ENCODE measurements around the gene F2R.

The F2R gene

DNA sequence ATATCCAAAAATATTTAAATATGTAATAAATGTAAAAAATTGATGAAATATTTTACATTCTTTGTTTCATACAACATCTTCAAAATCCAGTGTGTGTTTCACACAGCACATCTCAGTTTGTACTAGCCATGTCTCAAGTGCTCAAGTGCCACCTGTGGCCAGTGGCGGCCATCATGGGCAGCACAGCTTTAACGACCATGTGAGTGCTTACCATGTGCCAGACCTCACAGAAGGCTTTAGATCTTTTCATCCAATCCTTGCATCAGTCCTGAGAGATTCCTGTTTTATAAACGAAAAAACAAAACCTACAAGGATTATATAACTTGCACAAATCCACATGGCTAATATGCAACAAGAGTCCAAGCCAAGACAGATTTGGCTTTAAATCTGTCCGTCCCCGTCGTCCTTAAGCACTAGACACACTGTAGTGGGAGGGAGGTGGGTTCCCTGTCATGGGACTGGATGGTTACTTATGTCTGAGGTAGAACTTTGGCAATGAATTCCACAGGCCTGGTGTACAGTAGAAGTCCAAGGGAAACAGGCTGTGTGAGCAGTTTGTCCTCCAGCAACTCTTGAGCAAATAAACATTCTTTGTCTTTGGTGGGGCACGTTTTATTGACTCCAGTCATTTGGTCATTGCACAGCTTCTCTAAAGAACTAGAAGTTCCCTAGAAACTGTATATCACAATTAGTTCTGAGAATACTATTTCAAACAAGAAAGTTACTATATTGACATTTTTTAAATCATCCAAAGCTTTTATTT is 25.0 kb upstream of the F2R start:
- no peak for DNase-seq

DNA sequence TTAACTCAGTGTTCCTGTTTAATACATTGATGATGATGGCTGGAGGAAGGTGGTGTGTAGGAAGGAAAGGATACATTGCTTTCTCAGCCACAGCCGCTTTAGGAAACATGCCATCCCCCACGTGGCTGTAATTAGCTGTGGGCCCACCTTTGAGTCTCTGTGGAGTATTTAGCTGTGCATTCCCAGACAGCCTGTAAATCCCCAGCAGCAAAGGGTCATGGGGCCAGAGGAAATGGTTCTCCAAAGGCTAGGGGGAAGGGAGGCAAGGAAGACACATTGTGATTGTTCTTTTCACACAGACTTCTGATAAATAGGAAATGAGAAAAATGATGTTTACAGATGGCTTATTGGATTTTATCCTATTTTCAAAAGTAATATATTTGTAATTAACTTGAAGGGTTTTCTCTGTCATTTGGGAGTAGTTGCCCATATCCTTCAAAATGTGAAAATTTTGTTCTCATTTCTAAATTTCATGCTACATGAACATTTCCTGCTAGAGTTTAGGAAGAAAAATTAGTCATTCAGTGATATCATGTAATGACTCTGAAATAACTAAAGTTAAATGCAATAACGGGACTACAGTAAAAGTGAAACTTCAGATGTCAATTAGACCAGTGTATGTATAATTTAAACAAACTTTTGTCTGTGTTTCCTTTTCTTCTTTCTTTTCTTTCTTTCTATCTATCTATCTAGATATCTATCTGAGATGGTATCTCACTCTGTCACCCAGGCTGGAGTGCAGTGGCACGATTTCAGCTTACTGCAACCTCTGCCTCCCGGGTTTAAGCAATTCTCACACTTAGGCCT is 24.3 kb upstream of the F2R start:
- DNase-seq = no peak

- no peak for DNase-seq
Observed at GRCh38 chr5:76692274-76692540, 23.7 kb upstream of the F2R start.

DNA sequence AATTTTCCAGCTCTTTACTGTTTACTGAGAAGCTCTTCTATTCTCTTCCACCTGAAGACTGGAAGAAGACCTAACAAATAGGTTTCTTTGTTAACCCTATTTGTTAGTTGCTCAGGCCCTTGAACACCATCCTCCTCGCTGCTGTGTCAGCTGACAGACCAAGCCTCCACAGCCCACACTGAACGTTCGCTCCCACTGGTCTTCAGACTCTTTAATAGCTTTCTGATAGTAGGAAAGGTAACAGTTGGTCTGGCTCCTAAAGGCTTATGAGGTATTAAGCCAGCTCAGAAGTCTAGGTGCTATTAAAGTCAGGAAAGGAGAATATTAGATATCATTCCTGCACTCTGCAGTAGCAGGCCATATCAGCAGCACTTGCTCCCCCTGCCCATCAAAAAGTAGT is 23.3 kb upstream of the F2R start:
- DNase-seq = no peak

DNA sequence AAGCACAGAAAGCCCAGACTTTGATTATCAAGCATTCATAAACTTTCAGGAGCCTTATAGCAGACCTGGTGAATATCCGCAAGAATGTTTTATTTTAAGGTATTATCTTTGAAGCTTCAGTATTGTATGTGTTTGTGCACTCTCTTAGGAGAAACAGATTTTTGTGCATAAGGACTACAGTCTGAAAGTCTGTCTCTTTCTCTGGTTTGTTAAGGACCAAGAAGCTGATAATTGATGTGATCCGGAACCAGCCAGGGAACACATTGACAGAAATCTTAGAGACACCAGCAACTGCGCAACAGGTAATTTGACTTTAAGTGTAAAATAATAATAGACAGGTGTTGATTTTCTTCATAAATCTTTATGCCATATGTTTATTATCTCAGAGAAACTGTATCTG is 22.8 kb upstream of the F2R start:
- DNase-seq = no peak

DNA sequence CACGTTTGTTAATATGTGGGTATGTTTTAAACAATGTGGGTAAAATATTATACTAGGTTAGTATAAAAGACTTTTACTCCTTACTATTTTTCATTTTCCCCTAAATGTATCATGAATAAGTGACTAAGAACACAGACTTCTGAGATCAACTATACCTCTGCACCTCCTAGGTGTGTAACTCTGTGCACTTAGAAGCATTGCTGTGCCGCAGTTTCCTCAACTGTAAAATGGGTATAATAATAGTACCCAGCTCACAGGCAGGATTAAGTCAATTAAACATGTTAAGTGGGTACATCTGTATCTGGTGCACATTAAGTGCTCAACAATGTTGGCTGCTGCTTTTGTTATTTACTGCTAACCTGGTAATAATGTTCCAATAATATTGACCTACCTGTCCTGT is 21.6 kb upstream of the F2R start:
- no peak for DNase-seq

GRCh38 chr5:76695346-76695745 is 20.6 kb upstream of the F2R start:
- no peak for DNase-seq

DNA sequence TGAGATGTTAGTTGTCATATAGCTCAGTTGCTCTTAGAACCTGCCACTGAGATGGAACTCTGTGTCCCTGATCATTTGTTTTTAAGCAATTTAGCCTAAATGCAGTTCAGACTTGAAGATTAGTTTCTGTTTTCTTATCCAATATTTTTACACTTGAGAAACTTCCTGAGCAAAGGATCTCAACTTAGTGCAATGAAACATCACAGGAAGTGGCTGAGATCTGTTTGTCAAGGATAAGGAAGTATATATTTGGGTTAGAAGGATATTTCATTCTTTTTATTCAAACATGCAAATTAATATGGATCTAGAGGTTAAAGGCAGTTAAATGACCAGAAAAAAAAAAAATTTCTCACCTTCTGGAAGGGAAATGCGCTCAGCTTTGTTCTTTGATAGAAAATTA is 19.7 kb upstream of the F2R start:
- no peak for DNase-seq

GRCh38 chr5:76697670-76698069 is 18.3 kb upstream of the F2R start:
- no peak for DNase-seq

DNA sequence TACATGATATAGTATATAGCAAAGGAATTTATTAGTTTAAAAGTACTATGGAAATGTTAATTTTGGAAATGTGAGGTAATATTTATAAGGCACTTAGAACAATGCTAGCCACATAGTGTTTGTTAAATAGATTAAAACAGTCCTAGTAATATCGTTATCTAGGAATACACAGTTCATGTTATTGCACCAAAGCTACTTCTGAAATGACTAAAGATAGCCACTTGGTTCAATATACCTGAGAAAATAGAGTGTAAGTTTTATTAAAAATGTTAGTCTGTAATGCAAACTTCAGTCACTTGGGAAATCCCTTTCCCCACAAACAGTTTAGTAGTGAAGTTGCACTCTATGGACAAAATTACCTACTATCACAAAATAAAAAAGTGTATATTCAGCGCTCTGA is 15.4 kb upstream of the F2R start:
- DNase-seq = no peak

DNA sequence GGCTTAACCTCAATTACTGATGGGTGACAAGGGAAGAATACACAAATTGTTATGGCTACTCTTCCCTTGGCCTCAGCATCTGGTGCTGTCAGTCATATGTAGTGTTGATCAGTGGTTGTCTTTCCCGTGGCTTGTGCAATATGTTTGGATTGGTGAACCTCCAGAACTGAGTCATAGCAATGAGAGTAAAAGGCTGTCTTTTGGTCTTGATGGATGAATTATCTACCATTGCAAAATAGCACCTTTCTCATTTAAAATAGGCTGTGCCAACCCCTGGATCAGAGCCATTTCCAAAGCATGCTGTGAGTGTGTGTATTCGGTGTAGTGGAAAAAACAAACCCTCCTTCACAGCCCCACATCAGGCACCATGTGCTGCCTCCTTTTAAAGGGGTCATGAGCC is 14.6 kb upstream of the F2R start:
- no peak for DNase-seq

- no peak for DNase-seq
Observed at GRCh38 chr5:76703707-76704106, 12.2 kb upstream of the F2R start.

- DNase-seq = no peak
Observed at GRCh38 chr5:76704131-76704663, 11.7 kb upstream of the F2R start.

DNA sequence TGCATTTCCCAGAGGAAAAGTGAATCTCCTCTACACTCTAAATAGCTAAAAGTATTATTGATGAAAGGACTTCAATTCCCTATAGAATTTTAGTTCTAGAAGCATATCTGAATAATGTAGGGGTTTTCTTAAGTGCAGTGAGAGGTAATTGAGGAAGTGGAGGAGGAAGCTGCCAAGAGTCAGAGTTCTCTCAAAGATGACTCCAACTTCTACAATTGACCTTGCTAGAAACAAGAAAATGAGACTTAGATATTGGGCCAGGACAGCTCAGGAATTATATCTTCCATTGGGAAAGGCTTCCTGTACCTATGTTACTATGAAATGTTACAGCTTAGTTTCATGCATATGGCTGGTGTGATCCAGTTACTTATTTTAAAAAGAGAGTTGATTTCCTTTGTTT is 10.4 kb upstream of the F2R start:
- no peak for DNase-seq

DNA sequence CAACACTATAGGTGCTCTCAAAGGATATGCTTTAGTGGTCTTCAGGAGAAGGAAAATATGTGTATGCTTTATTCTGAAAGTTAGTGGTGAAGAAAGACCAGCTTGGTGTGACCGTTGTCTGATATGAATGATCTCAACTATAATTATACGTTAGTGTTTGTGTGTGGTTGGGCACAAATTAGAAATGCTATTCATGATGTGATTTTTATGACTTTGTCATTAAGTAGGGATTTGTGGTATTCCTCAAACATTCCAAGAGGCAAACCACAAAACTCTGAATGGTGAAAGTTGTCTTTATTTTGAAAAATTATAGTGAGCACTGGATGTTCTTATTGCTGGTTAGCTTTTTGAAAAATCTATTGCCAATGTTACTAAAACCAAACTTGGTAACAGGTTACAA is 6.2 kb upstream of the F2R start:
- no peak for DNase-seq

GRCh38 chr5:76710991-76711390 is 4.9 kb upstream of the F2R start:
- no peak for DNase-seq

- no peak for DNase-seq
Observed at GRCh38 chr5:76714751-76715485, 1.0 kb upstream of the F2R start.

- DNase-seq = no peak
Observed at GRCh38 chr5:76715486-76715735, 515 bp upstream of the F2R start.

- no peak for DNase-seq
Observed at GRCh38 chr5:76716456-76717157, 681 bp downstream of the F2R start.

DNA sequence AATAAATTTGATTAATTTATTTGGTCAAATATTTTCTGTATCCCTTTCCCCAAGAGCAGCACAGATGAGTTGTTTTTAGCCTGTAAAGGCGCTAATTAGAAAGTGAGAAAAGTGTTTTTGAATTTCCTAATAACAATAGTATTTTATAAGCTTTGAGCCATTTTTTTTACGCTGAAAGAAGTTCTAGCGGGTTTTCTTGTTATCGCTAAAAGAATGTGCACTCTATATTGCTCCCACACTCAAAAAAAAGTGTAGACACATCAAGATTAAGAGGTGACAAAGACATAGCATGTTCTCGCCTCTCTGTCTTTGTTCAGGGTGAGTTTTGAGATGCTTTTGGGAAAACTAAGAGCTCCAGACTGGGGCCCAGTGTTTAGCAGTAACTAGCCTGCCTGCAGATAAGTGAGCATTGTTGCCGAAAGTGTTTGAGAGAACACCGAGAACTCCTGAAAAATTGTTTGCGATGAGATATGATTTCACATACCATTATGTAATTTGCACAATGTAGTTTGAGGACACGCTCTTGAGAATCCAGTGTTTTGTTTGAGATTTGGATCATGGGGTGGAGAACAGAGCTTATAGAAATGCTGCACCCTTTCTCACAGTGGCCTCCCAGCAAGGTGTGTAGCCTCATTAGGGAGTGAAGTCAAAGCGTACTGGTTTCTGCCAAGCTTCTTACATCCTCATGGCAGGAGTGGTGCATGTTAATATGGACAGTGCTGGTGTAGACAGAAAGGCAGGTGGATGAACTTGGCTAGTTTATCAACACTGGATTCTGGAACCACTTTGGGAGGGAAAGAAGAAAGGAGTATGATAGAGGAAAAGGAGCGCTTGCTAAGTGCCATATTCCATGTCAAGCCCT is 1.5 kb downstream of the F2R start:
- no peak for DNase-seq

- DNase-seq = no peak
Observed at GRCh38 chr5:76718381-76718832, 2.5 kb downstream of the F2R start.

DNA sequence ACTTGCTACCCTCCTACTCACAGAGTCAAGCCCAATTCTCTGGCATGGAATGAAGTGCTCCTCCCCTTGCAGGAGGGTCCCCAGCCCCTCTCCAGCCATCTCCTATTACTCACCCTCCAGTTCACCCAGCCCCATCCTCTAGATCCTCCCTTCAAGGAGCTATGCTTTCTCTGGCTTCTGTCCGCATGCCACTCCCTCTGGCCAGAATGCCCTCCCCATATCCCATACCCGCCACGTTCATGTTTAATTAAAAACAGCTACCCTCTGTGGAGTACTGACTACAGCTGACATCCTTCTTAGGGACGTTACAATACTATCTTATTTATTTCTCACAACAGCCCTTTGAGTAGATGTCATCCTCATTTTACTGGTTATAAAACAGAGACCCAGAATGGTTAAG is 3.0 kb downstream of the F2R start:
- DNase-seq = no peak
